WI38 (cell line): ENCODE results near the gene KCNQ1OT1.

Experiments
- H3K4me3 ChIP-seq: 2 replicates; pipeline ENCODE4 v1.5.1; 2011; ENCODE audit warnings: low read depth, mild to moderate bottlenecking, control low read depth, low read length
- CTCF ChIP-seq: IDR thresholded peaks from 2 replicates; pipeline ENCODE4 v1.5.1; 2012; ENCODE audit warnings: low read depth, mild to moderate bottlenecking, control low read depth, low read length

Gene KCNQ1OT1

DNA sequence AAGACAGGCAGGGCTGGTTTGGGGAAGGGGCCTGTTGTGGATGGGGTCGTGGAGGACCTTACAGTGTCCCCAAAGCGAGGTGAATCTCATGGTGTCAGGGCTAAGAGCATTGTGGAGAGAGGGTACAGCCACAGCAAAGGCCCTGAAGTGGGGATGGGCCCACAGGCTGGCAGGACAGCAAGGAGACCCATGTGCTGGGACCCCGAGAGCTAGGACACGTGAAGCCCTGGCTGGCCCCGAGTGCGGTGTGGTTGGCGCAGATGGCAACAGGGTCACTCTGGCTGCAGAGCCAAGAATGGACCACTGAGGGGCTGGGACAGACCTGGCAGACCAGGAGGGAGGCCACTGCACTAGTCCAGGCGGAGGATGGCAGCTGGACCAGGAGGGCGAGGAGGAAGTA is 30.0 kb upstream of the KCNQ1OT1 start:
- no peak overlapping the region for H3K4me3 ChIP-seq
- no peak for TF ChIP-seq CTCF

GRCh38 chr11:2728663-2729332 is 29.0 kb upstream of the KCNQ1OT1 start:
- no peak overlapping the region for H3K4me3 ChIP-seq
- no peak for TF ChIP-seq CTCF

DNA sequence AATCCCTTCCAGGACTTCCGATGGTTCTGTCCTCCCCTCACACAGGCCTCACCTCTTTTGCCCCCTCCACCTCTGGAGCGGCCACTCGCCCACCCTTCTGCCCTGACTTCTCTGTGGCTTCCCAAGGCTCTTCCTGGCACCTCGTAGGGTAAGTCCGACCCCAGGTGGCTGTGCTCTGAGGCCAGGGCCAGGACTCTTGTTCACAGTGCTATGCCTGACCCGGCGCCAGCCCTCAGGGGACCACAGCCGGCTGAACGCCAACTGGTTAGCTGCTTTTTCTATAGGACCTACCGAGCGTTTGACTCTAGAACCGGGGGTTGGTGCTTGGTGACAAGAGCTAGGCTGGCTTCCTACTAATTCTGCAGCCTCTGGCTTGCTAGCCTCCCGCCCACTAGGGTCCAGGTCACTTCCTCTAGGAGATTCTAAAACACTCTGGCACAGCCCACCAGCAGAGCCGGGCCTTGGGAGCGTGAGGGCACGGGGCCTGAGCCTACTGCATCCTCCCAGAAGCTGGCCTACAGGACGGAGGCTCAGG is 28.4 kb upstream of the KCNQ1OT1 start:
- no peak for TF ChIP-seq CTCF
- no peak overlapping the region for H3K4me3 ChIP-seq

- H3K4me3 ChIP-seq = no peak overlapping the region
- no peak for TF ChIP-seq CTCF
Observed at GRCh38 chr11:2726964-2727363, 27.2 kb upstream of the KCNQ1OT1 start.

DNA sequence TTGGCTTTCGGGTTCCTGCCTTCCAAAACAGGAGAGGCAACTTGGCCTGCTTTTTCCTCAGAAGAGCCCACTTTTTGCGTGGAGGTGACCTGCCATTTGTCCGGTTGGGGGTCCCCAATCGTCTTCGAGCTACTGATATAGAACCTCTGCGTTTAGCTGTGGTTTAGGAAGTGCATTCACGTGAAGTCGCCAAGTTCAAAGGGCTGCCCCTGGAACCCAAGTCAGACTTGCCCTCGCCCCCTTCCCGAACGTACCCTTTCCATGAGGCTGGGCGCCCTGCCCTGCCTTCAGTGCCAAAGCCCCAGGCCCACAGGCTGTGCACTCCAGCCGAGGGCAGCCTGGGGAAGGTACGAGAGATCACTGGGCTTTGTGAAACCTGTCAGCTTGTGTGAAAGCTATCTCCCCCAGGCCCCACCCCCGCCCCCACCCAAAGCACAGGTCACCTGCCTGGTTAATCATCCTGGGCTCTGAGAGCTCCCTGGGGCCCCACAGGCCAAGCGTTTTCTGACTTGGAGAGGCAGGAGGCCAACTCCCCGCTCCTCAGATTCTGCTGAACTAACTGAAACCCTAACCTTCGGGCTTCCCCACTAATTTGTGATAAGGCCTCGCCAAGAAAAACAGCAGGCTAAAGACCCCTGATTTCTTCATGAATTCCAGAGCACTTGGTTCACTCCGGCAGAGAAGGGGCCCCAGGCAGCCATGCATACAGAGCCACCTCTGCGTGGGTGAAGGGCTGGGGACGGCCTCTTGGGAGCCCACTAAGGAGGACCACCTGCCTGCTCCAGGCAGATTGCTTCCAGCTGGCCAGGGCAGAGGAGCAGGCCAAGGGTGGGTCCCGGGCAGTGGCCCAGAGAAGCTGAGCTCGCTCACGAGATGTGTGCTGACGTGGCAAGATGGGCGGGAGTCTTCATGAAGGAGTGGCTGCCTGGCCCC is 25.8 kb upstream of the KCNQ1OT1 start:
- no peak overlapping the region for H3K4me3 ChIP-seq
- TF ChIP-seq CTCF = no peak

DNA sequence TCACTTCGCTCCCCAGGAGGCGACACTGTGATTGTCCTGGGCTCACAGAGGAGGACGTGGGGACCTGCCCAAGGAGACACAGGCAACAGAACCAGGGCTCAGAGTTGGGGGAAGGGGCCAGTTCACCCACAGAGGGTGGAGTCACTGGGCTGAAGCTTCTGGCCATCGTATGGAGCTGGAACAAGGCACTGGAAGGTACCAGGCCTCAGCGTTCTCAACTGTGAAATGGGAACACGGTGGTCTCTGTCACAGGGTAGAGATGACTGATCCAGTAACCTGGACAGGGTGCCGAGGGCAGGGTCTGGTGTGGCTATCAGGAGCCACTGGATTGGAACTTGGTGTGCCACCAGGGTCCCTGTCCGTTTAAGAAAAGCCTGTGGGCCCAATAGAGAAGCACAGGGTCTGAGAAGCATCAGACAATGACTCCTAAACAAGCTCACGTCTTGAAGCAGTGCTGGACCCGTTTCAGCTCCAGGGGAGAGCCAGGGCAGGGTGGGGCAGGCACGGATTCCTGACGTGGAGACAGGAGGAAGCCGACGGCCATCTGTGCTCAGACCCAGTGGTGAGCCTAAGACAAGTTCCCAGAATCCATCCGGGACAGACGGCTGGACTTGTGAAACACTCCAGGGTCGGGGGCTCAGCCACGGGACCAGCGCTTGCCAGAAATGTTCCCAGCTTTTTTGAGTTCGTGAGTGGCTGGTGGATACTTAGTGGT is 25.0 kb upstream of the KCNQ1OT1 start:
- H3K4me3 ChIP-seq = no peak overlapping the region
- TF ChIP-seq CTCF = no peak
